ENCODE measurements around the gene RGL2.

RGL2 gene

GRCh38 chr6:33336495-33336894 is 37.8 kb upstream of the RGL2 start:
- H3K4me3 ChIP-seq (replicated peaks; ENCODE audit: low read depth, low read length): no peak overlapping the region
- no peak for DNase-seq (ENCODE audit: extremely low read depth, low read depth)
- TF ChIP-seq, protein P1, sequence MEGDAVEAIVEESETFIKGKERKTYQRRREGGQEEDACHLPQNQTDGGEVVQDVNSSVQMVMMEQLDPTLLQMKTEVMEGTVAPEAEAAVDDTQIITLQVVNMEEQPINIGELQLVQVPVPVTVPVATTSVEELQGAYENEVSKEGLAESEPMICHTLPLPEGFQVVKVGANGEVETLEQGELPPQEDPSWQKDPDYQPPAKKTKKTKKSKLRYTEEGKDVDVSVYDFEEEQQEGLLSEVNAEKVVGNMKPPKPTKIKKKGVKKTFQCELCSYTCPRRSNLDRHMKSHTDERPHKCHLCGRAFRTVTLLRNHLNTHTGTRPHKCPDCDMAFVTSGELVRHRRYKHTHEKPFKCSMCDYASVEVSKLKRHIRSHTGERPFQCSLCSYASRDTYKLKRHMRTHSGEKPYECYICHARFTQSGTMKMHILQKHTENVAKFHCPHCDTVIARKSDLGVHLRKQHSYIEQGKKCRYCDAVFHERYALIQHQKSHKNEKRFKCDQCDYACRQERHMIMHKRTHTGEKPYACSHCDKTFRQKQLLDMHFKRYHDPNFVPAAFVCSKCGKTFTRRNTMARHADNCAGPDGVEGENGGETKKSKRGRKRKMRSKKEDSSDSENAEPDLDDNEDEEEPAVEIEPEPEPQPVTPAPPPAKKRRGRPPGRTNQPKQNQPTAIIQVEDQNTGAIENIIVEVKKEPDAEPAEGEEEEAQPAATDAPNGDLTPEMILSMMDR (IDR thresholded peaks at IDR 0.05; ENCODE audit: low read depth, low read length, missing control alignments): no peak

- no peak for DNase-seq (ENCODE audit: extremely low read depth, low read depth)
Measured at GRCh38 chr6:33335916-33336315, 37.2 kb upstream of the RGL2 start.

GRCh38 chr6:33333666-33334065 is 34.9 kb upstream of the RGL2 start:
- H3K4me3 ChIP-seq (replicated peaks; ENCODE audit: low read depth, low read length): no peak overlapping the region
- TF ChIP-seq, protein P1 (IDR thresholded peaks at IDR 0.05; ENCODE audit: low read depth, low read length, missing control alignments): no peak
- no peak for DNase-seq (ENCODE audit: extremely low read depth, low read depth)

More at GRCh38 chr6:33335916-33336315, 37.2 kb upstream of the RGL2 start:
- no peak overlapping the region for H3K4me3 ChIP-seq (replicated peaks; ENCODE audit: low read depth, low read length)
- TF ChIP-seq, protein P1 (IDR thresholded peaks at IDR 0.05; ENCODE audit: low read depth, low read length, missing control alignments): no peak

GRCh38 chr6:33330736-33331135 is 32.0 kb upstream of the RGL2 start:
- no peak overlapping the region for H3K4me3 ChIP-seq (replicated peaks; ENCODE audit: low read depth, low read length)
- TF ChIP-seq, protein P1 (IDR thresholded peaks at IDR 0.05; ENCODE audit: low read depth, low read length, missing control alignments): no peak
- DNase-seq (ENCODE audit: extremely low read depth, low read depth): no peak

GRCh38 chr6:33329058-33329457 is 30.3 kb upstream of the RGL2 start:
- TF ChIP-seq, protein P1 (IDR thresholded peaks at IDR 0.05; ENCODE audit: low read depth, low read length, missing control alignments): no peak
- no peak overlapping the region for H3K4me3 ChIP-seq (replicated peaks; ENCODE audit: low read depth, low read length)
- no peak for DNase-seq (ENCODE audit: extremely low read depth, low read depth)

DNA sequence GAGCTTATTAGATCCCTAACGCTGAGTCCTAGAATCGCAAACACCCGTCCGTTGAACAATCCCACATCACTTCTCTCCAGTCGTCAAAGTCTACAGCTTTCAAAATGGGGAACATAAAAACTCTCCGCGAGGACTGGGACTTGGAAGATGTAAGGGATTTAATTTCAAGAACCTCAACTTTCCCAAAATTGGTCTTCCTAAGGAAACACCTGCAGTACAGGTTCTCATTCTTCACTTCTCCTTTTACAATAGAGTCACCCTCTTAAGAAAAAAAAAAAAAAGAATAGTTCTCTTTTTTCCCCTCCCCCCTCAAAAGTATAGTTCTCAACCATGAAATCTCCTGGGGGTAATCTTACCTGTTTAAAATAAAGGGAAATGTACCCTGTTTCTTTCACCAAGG is 25.4 kb upstream of the RGL2 start:
- DNase-seq (ENCODE audit: extremely low read depth, low read depth): no peak
- peak overlapping the region; percentile 85 for H3K4me3 ChIP-seq (replicated peaks; ENCODE audit: low read depth, low read length)
- TF ChIP-seq, protein P1 (IDR thresholded peaks at IDR 0.05; ENCODE audit: low read depth, low read length, missing control alignments): no peak

DNA sequence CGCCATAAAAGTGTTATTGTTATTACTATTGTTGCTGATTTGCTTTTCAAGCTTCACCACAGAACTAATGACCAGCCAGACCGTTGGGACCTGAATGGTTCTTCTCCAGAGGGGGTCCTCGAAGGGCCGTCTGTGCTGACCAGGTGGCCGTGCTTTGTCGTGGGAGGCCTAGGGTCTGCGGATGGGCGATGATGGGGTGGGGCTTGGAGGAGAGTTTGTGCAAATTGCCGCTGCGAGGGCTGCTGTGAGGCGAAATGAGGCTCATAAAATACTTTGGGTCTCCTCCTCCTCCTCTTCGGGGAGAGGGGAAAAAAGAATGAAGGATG is 24.8 kb upstream of the RGL2 start:
- TF ChIP-seq, protein P1 (IDR thresholded peaks at IDR 0.05; ENCODE audit: low read depth, low read length, missing control alignments): no peak
- DNase-seq (ENCODE audit: extremely low read depth, low read depth): no peak
- H3K4me3 ChIP-seq (replicated peaks; ENCODE audit: low read depth, low read length): peak overlapping the region; percentile 85

All from HFF-Myc (cell line).